ENCODE results near the gene FRMD1. TPM values are rescaled to one million over a fixed set of nuclear protein-coding genes. Genes with fewer than 3 reads are reported as not detected.
A peak's percentile ranks its signal among the peaks of the same experiment; 100 is the strongest.

FRMD1 gene
- total and polyA plus RNA-seq, 2 of the 8 experiments (the other 6 are each of a cell fraction or from before 2014, with no cell fraction given) = 0.36 TPM; not detected in 1

DNA sequence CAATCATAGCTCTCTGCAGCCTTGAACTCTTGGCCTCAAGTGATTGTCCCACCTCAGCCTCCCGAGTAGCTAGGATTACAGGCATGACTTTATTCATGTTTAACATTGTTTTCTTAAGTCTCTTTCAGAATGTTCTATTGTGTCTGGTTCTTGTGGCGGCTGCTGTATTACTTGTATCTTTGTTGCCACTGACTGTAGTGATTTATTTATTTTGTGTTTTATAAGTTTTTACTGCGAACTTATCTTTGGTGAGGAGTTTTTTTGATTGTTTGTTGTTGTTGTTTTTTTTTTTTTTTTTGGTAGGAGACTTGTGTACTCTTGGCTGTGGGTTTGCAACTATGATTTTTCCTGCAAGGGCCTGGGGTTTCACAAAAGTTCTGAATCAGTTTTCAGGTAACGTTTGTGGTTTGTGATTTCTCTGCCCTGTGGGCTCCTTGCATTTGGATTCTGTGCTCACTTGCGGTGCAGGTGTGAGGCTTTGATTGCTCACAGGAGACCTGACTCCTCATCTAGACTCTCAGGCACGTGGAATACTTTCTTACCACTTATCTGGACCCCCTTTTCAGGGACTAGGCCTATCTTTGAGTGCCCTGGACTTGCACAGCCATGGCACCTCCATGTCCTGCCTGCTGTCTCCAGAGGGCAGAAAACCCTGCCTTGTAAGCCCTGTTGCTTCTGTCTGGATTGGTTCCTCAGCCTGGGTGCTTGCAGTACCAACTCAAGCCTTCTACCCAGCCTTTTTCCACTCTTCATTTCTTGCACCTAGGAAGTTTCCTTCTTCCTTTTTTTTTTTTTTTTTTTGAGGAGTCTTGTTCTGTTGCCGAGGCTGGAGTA is 56.3 kb downstream of the FRMD1 start:
- Histone ChIP-seq H3K79me1 (ENCODE audit: low read depth, low read length) (no peaks in the 10 kb centered on the region), H2BK12ac (ENCODE audit: low read depth, low read length) (no peak overlapping the region; the same call in 1 of the 2 replicates), H2AFZ (ENCODE audit: low read length) (0 out of 2 replicates have a peak overlapping the region, but pooled peaks have one; percentile 6), H4K8ac (ENCODE audit: extremely low read depth, insufficient read depth, low read length) (no peak overlapping the region), H3K14ac (ENCODE audit: insufficient read length) (no peak overlapping the region), H3K4me3 (ENCODE audit: extremely low read depth in 1 of 4, insufficient read depth in 2 of 4, low read depth in 3 of 4, low read length in 4 of 4) (no peak overlapping the region), H3K9me3 (ENCODE audit: insufficient read depth in 2 of 2, low read depth in 1 of 2, low read length in 1 of 2) (no peaks in the 10 kb centered on the region), H2BK5ac (ENCODE audit: low read depth, low read length) (no peak overlapping the region), H2BK15ac (ENCODE audit: low read length) (no peak overlapping the region), H4K91ac (replicated peaks; ENCODE audit: insufficient read length, low read length) (no peak overlapping the region), H3K9ac (replicated peaks in 1 of 4; ENCODE audit: extremely low read depth in 1 of 4, low read depth in 3 of 4, low read length in 3 of 4) (no peak overlapping the region), H2AK5ac (ENCODE audit: low read depth, low read length) (no peak overlapping the region), H2BK120ac (replicated peaks; ENCODE audit: low read depth, low read length) (no peak overlapping the region), H3K4me2 (ENCODE audit: insufficient read depth in 1 of 2, low read depth in 2 of 2, low read length in 2 of 2) (no peak overlapping the region), H3K4me1 (replicated peaks in 1 of 4; ENCODE audit: control insufficient read depth in 3 of 4, insufficient read depth in 4 of 4, low read length in 3 of 4) (peaks cover 0 to 2% (median 0%) of the 10 kb centered on the region in 4 experiments; a peak in 2 of 7 replicates), H3K23me2 (ENCODE audit: low read depth, low read length) (no peaks in the 10 kb centered on the region), H3K18ac (ENCODE audit: extremely low read depth, low read length) (no peak overlapping the region), H3K79me2 (ENCODE audit: control insufficient read depth in 1 of 2, insufficient read depth in 2 of 2, low read length in 2 of 2) (no peaks in the 10 kb centered on the region), H4K5ac (ENCODE audit: insufficient read length, low read depth, low read length) (no peak overlapping the region), H4K20me1 (replicated peaks in 1 of 2; ENCODE audit: control insufficient read depth in 1 of 2, insufficient read depth in 2 of 2, low read length in 2 of 2) (no peaks in the 10 kb centered on the region), H3K27ac (ENCODE audit: low read depth, low read length) (no peak overlapping the region), H3K27me3 (replicated peaks in 1 of 4; ENCODE audit: control insufficient read depth in 3 of 4, extremely low read depth in 1 of 4, insufficient read depth in 3 of 4, low read length in 3 of 4) (no peaks in the 10 kb centered on the region), H2BK20ac (ENCODE audit: low read length) (no peak overlapping the region), H3K36me3 (ENCODE audit: control insufficient read depth in 2 of 4, insufficient read depth in 4 of 4, low read length in 3 of 4) (no peaks in the 10 kb centered on the region), H3K23ac (ENCODE audit: insufficient read length) (no peak overlapping the region), H3K4ac (replicated peaks; ENCODE audit: insufficient read length, low read depth, low read length) (no peak overlapping the region), H3K56ac (replicated peaks; ENCODE audit: insufficient read length, low read depth, low read length) (no peak overlapping the region)
- peak in 1 of 2 experiments; percentile 28 for DNase-seq (ENCODE audit: low read depth in 1 of 2, low spot score in 2 of 2)
- 87 to 100% methylated on average over 1 to 6 of the region's 7 CpGs for WGBS, 2 experiments (ENCODE audit: extremely low coverage in 1 of 2, insufficient coverage in 1 of 2, insufficient read length in 1 of 2, insufficient replicate concordance in 2 of 2, low coverage in 1 of 2, low lambda C conversion rate in 2 of 2, missing lambda C conversion rate in 1 of 2)
- ChIA-PET CTCF (ENCODE audit: partially characterized antibody) (interaction anchor here (0.7 kb wide), 1 partner anchor 85 kb away, joined by 4 read pairs; no protein-coding TSS in a partner anchor), POLR2A (ENCODE audit: partially characterized antibody) (no interaction called here)
- no peak for FAIRE-seq
- no peak for TF ChIP-seq CTBP2 (IDR thresholded peaks at IDR 0.05; ENCODE audit: borderline replicate concordance, insufficient read depth, insufficient read length, low read length)
- no peak for TF ChIP-seq EZH2 (IDR thresholded peaks at IDR 0.05; ENCODE audit: low read depth, low read length, severe bottlenecking)
- no peak for TF ChIP-seq FOSL1 (IDR thresholded peaks at IDR 0.05; ENCODE audit: insufficient read depth, low read depth, low read length)
- TF ChIP-seq TEAD4 (IDR thresholded peaks at IDR 0.05; ENCODE audit: low read depth, low read length) = no peak
